Endodermal cell (in vitro differentiated cells): Measurements from ENCODE around the gene UBQLN2. TPM values are rescaled to one million over a fixed set of nuclear protein-coding genes. Genes with fewer than 3 reads are reported as not detected.
"Not testable (repeated sequence)": the region's sequence is repeated elsewhere in the genome, so short reads cannot be mapped to it uniquely, and the experiment has no call there.

ENCODE experiments used
- DNase-seq: peaks from one replicate; pipeline ENCODE4 v3.0.0-alpha.2; 2017
- H3K27ac ChIP-seq: 2 replicates; pipeline ENCODE4 v1.5.1; 2013; ENCODE audit warnings: mild to moderate bottlenecking, low read depth, low read length, moderate library complexity
- H3K27me3 ChIP-seq: 2 replicates; pipeline ENCODE4 v1.6.1; 2013; ENCODE audit warnings: mild to moderate bottlenecking, low read length, moderate library complexity; ENCODE audit not compliant: insufficient read depth, control insufficient read depth, poor library complexity, severe bottlenecking
- H3K36me3 ChIP-seq: 2 replicates; pipeline ENCODE4 v1.7.0; 2013; ENCODE audit warnings: mild to moderate bottlenecking, low read length, moderate library complexity; ENCODE audit not compliant: control insufficient read depth, insufficient read depth
- H3K4me1 ChIP-seq: one replicate; pipeline ENCODE4 v1.7.0; 2013; ENCODE audit warnings: low read length; ENCODE audit not compliant: control insufficient read depth, insufficient read depth
- H3K4me3 ChIP-seq: 2 replicates; pipeline ENCODE4 v1.5.1; 2013; ENCODE audit warnings: mild to moderate bottlenecking, low read length, moderate library complexity
- H3K9ac ChIP-seq: 2 replicates; pipeline ENCODE4 v1.6.1; 2013; ENCODE audit warnings: mild to moderate bottlenecking, low read length, moderate library complexity; ENCODE audit not compliant: poor library complexity, severe bottlenecking; ENCODE audit errors: extremely low read depth
- H3K9me3 ChIP-seq: 2 replicates; pipeline ENCODE4 v1.6.1; 2013; ENCODE audit warnings: mild to moderate bottlenecking, low read length, moderate library complexity; ENCODE audit not compliant: control insufficient read depth
- H3K27ac Mint-ChIP-seq: 2 replicates; pipeline ENCODE4 v1.8.0; 2020; ENCODE audit warnings: mixed read lengths
- H3K27me3 Mint-ChIP-seq: 2 replicates; pipeline ENCODE4 v1.8.0; 2021; ENCODE audit warnings: mild to moderate bottlenecking, mixed read lengths; ENCODE audit not compliant: insufficient read depth
- H3K36me3 Mint-ChIP-seq: 2 replicates; pipeline ENCODE4 v1.8.0; 2020; ENCODE audit warnings: low read depth, mixed read lengths
- H3K4me1 Mint-ChIP-seq: 2 replicates; pipeline ENCODE4 v1.8.0; 2020; ENCODE audit warnings: mixed read lengths
- H3K4me3 Mint-ChIP-seq: 2 replicates; pipeline ENCODE4 v1.8.0; 2020; ENCODE audit warnings: mild to moderate bottlenecking, moderate library complexity, mixed read lengths
- H3K9me3 Mint-ChIP-seq: 2 replicates; pipeline ENCODE4 v1.8.0; 2020; ENCODE audit warnings: mild to moderate bottlenecking, mixed read lengths
- CTCF ChIP-seq: fragments of 200-600 bp; sonication (generic); conservative IDR thresholded peaks from 2 replicates; pipeline ENCODE4 v1.5.0; 2021; ENCODE audit warnings: antibody characterized with exemption, mild to moderate bottlenecking
- WGBS, 2 experiments: methylation state at CpG; one replicate each; pipeline versions ENCODE4 v1.1.5 to v1.1.7; 2013; ENCODE audit warnings: missing lambda C conversion rate in 2 of 2, mixed read lengths in 1 of 2; ENCODE audit not compliant: insufficient coverage in 1 of 2, insufficient read length in 1 of 2; 5-methylcytosine and 5-hydroxymethylcytosine counted together
- long read RNA-seq, 4 experiments: library from polyadenylated mRNA in 2 of 4; library from RNA in 1 of 4; library from capped mRNA in 1 of 4; stranded (forward) in 3 of 4; unstranded in 1 of 4; transcript quantifications; one replicate each; pipeline ENCODE4 v2.0.0, GENCODE V29; 2020 to 2021; ENCODE audit warnings: inconsistent platforms in 1 of 4
- polyA plus RNA-seq, 2 experiments: library from polyadenylated mRNA; stranded (reverse); fragments of 50-300 nt; gene quantifications; one replicate each; pipeline ENCODE4 v1.2.3, GENCODE V29; 2013
- total RNA-seq, 2 donors: library from RNA; stranded (reverse); fragmentation: NEBNext Ultra II Directional in 1 of 2; extraction: Animal tissue kit (Norgen Biotek cat#: 25700) in 1 of 2; gene quantifications; 2 replicates in 1 of 2; 3 replicates in 1 of 2; pipeline ENCODE4 v1.2.1, GENCODE V29; 2021

UBQLN2 gene
- 10 to 100 TPM; 28.9 to 31.3 TPM for total RNA-seq
- 41.4 TPM for polyA plus RNA-seq (2013, experiment 1 of 2)
- polyA plus RNA-seq (2013, experiment 2 of 2): 37.6 TPM
- long read RNA-seq, experiment 1, full-length matches to known transcripts: 22 of 22 reads
- long read RNA-seq, experiment 1, partial matches to known transcripts: 0 of 22 reads
- long read RNA-seq, experiment 1, other reads (novel, unspliced or antisense): 0 of 22 reads
- long read RNA-seq, experiment 2, full-length matches to known transcripts: 100 of 100 reads
- long read RNA-seq, experiment 2, partial matches to known transcripts: 0 of 100 reads
- long read RNA-seq, experiment 2, other reads (novel, unspliced or antisense): 0 of 100 reads
- long read RNA-seq, experiment 3, full-length matches to known transcripts: 83 of 89 reads
- long read RNA-seq, experiment 3, partial matches to known transcripts: 0 of 89 reads
- long read RNA-seq, experiment 3, other reads (novel, unspliced or antisense): 6 of 89 reads
- long read RNA-seq, experiment 4, full-length matches to known transcripts: 8 of 8 reads
- long read RNA-seq, experiment 4, partial matches to known transcripts: 0 of 8 reads
- long read RNA-seq, experiment 4, other reads (novel, unspliced or antisense): 0 of 8 reads

DNA sequence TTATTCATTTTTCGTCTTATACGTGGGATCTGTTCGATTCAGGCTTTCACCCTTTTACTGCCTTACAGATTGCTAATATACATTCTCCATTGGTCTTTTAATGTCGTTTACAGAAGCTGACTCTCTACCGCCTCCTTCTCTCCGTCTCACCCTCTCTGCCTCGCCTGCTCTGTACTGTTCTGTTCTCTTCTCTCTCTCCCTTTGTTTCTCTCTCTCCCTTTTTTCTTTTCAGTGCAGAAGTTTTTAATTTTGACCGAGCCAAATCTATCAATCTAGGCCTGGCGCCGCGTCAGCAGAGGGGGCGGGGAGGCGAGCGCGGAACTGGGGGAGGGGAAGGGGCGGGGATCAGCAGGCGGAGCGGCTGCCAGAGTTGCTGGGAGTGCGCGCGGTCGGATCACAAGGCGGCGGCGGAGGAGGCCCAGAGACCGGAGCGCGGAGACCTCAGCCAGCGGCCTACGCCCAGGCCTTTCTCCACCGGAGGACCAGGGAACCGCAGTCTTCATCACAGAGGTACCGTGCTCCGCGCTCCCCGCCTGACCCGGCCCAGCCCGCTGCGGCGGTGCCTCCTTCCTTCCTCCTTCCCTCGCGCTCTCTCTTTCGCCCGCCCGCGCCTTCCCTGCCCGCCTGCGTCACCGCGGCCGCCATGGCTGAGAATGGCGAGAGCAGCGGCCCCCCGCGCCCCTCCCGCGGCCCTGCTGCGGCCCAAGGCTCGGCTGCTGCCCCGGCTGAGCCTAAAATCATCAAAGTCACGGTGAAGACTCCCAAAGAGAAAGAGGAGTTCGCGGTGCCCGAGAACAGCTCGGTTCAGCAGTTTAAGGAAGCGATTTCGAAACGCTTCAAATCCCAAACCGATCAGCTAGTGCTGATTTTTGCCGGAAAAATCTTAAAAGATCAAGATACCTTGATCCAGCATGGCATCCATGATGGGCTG lies at the start of gene UBQLN2:
UBQLN2 (plus strand) TSS at position 397 of the 931 bp plus-strand sequence; CDS start at position 644, 247 bp downstream.
- H3K4me3 ChIP-seq: peak within 1 kb of the TSS; percentile 96
- peak; percentile 87 for DNase-seq

GRCh38 chrX:56519642-56520041 lies 43.8 kb upstream of the UBQLN2 start:
- Histone ChIP-seq H3K36me3 (no peaks in the 10 kb centered on the region), H3K9ac (no peak overlapping the region), H3K4me1 (no peaks in the 10 kb centered on the region), H3K27me3 (no peaks in the 10 kb centered on the region), H3K9me3 (no peaks in the 10 kb centered on the region), H3K4me3 (no peak overlapping the region), H3K27ac (no peak overlapping the region)
- no CpG with 5 or more reads among the region's 2 CpGs for WGBS, 2 experiments
- no peaks in the 10 kb centered on the region for H3K27me3 Mint-ChIP-seq
- H3K27ac Mint-ChIP-seq: no peak overlapping the region
- no peak overlapping the region for H3K4me3 Mint-ChIP-seq
- H3K9me3 Mint-ChIP-seq: peaks cover 40% of the 10 kb centered on the region
- TF ChIP-seq CTCF: no peak
- H3K36me3 Mint-ChIP-seq: no peaks in the 10 kb centered on the region
- no peak for DNase-seq
- no peaks in the 10 kb centered on the region for H3K4me1 Mint-ChIP-seq

More for the DNA sequence above, at the start of gene UBQLN2:
- H3K9ac ChIP-seq: peak within 1 kb of the TSS; percentile 85
- peak within 1 kb of the TSS; percentile 57 for H3K4me3 Mint-ChIP-seq
- peak within 1 kb of the TSS; percentile 90 for H3K27ac Mint-ChIP-seq
- peaks cover 27% of the 10 kb centered on the region for H3K9me3 Mint-ChIP-seq
- no peaks in the 10 kb centered on the region for H3K27me3 ChIP-seq
- H3K9me3 ChIP-seq: no peaks in the 10 kb centered on the region
- H3K36me3 ChIP-seq: peaks cover 3% of the 10 kb centered on the region
- H3K4me1 ChIP-seq: no peaks in the 10 kb centered on the region
- H3K27ac ChIP-seq: peak within 1 kb of the TSS; percentile 91
- no peak for TF ChIP-seq CTCF
- WGBS, 2 experiments: 0 to 1% methylated on average over 5 to 69 of the region's 70 CpGs
- H3K36me3 Mint-ChIP-seq: peaks cover under 1% of the 10 kb centered on the region
- peaks cover 4% of the 10 kb centered on the region for H3K4me1 Mint-ChIP-seq
- no peaks in the 10 kb centered on the region for H3K27me3 Mint-ChIP-seq

DNA sequence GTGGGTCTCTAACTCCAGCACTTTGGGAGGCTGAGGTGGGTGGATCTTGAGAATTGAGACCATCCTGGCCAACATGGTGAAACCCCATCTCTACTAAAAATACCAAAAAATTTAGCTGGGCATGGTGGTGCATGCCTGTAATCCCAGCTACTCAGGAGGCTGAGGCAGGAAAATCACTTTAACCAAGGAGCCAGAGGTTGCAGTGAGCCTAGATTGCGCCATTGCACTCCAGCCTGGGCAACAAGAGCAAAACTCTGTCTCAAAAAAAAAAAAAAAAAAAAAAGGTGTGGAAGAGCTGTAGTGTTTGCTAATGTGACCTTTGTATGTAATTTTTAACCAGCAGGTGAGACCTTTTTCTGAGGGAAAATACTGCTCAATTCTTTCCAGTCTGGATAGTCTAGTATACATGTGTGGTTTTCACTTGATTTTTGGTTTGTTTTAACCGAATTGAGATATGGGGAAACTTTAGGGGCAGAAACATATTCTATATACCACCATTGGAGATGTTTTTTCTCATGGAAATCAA lies 33.9 kb upstream of the UBQLN2 start:
- not testable (repeated sequence) for H3K27ac Mint-ChIP-seq, H3K9me3 ChIP-seq, H3K27me3 Mint-ChIP-seq, H3K4me3 Mint-ChIP-seq, H3K27ac ChIP-seq, H3K9ac ChIP-seq, H3K4me1 Mint-ChIP-seq, H3K36me3 Mint-ChIP-seq, H3K27me3 ChIP-seq, H3K36me3 ChIP-seq, H3K4me3 ChIP-seq, DNase-seq, H3K4me1 ChIP-seq
- 50% methylated on average over 1 of the region's 2 CpGs; no CpG with 5 or more reads in 1 of the 2 experiments for WGBS, 2 experiments
- H3K9me3 Mint-ChIP-seq: peaks cover 44% of the 10 kb centered on the region
